Natural killer cell treated with Interleukin-12 subunit alpha and Interleukin-12 subunit beta and Interleukin-15 and Interleukin-18, amount 100 ng/mL, for 72 hours (primary cell): ENCODE data around the gene CCDC9B. TPM values are rescaled to one million over a fixed set of nuclear protein-coding genes. Genes with fewer than 3 reads are reported as not detected.

Experiments used
- ATAC-seq, 2 donors: fragments of 150-1000 bp; cut with Tn5 transposase in 1 of 2; sonication (Bioruptor Pico), chemical (Tn5 transposase) in 1 of 2; 2 replicates each; pipeline ENCODE4 v1.10.0; 2021
- DNase-seq: peaks from one replicate; pipeline ENCODE4 v3.0.0; 2022; ENCODE audit warnings: low spot score
- H3K27ac Mint-ChIP-seq, 2 donors: 1 replicate in 1 of 2; 2 replicates in 1 of 2; pipeline ENCODE4 v1.8.0; 2022; ENCODE audit warnings: mixed read lengths in 2 of 2, mild to moderate bottlenecking in 1 of 2, moderate library complexity in 1 of 2
- H3K27me3 Mint-ChIP-seq, 2 donors: 1 replicate in 1 of 2; 2 replicates in 1 of 2; pipeline ENCODE4 v1.8.0; 2022; ENCODE audit warnings: mixed read lengths in 2 of 2
- H3K36me3 Mint-ChIP-seq: one replicate; pipeline ENCODE4 v1.8.0; 2022; ENCODE audit warnings: mixed read lengths
- H3K4me1 Mint-ChIP-seq, 2 donors: 1 replicate in 1 of 2; 2 replicates in 1 of 2; pipeline ENCODE4 v1.8.0; 2022; ENCODE audit warnings: low read depth in 2 of 2, mixed read lengths in 2 of 2, mild to moderate bottlenecking in 1 of 2
- H3K4me3 Mint-ChIP-seq: one replicate; pipeline ENCODE4 v1.8.0; 2022; ENCODE audit warnings: mixed read lengths
- H3K9me3 Mint-ChIP-seq: 2 replicates; pipeline ENCODE4 v1.8.0; 2022; ENCODE audit warnings: mixed read lengths
- total RNA-seq, 2 donors: library from RNA; stranded (reverse); gene quantifications; one replicate each; pipeline ENCODE4 v1.2.3, GENCODE V29; 2022

CCDC9B gene
- total RNA-seq, 2 donors from 2014 or later, result 0.29 to 0.47 TPM

DNA sequence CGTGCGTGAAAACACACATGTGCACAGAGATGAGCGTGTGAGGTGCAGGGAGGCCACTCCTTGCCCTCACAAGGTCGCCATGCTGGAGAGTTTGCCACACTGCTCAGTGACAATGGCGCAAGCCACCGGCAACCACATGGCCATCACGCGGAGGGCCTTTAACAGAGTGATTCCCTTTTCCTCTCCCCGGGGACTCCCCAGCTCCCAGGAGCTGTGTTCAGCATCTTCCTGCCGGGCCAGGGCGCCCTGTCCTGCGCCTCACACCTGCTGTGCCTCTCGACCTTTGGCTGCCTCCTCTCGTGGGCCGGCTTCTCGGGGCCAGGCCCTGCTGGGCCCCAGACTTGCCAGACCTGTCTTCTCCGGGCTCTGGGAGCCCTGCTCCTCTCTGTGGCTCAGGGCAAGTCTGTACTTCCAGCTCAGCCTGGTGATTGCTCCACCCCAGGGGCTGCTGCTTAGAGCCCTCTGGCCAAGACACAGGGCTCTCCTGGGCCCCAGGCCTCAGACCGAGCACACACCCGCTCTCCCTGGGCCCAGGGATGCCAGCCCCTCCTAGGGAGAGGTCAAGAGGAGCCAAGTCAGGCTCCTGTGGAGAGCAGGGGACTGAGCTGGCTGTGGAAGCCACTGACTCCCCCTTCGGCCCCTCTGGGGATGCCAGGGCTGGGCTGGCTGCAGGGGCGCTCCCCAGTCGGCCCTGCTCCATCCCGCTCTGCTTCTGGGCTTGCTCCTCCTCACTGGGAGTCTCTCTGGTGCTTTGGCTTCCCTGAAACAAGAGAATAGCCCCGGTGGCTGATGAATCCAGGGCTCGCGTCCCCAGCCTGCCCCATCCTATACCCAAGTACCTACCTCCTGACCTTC, 5.6 kb downstream of the CCDC9B start:
- H3K36me3 Mint-ChIP-seq, result no peaks in the 10 kb centered on the region
- H3K9me3 Mint-ChIP-seq, result no peaks in the 10 kb centered on the region
- DNase-seq, result no peak
- no peak for ATAC-seq
- H3K4me1 Mint-ChIP-seq, result peaks cover 14% of the 10 kb centered on the region in 2 donors
- peaks cover 0 to 2% of the 10 kb centered on the region in 2 donors for H3K27me3 Mint-ChIP-seq
- no peak overlapping the region for H3K4me3 Mint-ChIP-seq
- no peak overlapping the region for H3K27ac Mint-ChIP-seq

- peak overlapping the region; percentile 40 to 77 for H3K27ac Mint-ChIP-seq
- no peaks in the 10 kb centered on the region for H3K36me3 Mint-ChIP-seq
- ATAC-seq, result peak in 1 of 2 donors; percentile 1
- H3K9me3 Mint-ChIP-seq, result no peaks in the 10 kb centered on the region
- peaks cover 0 to 2% of the 10 kb centered on the region in 2 donors for H3K27me3 Mint-ChIP-seq
- peaks cover 14% of the 10 kb centered on the region in 2 donors for H3K4me1 Mint-ChIP-seq
- peak; percentile 12 for DNase-seq
- no peak overlapping the region for H3K4me3 Mint-ChIP-seq
These were observed 6.2 kb downstream of the CCDC9B start for GRCh38 chr15:40334541-40334940.

- peak overlapping the region; percentile 12 for H3K4me3 Mint-ChIP-seq
- no peaks in the 10 kb centered on the region for H3K36me3 Mint-ChIP-seq
- DNase-seq (peak; percentile 51), ATAC-seq (peak; percentile 43 to 62)
- peak overlapping the region; percentile 40 to 77 for H3K27ac Mint-ChIP-seq
- H3K9me3 Mint-ChIP-seq, result no peaks in the 10 kb centered on the region
- H3K4me1 Mint-ChIP-seq, result peaks cover 14% of the 10 kb centered on the region in 2 donors
- peaks cover 0 to 2% of the 10 kb centered on the region in 2 donors for H3K27me3 Mint-ChIP-seq
These were observed 6.7 kb downstream of the CCDC9B start for GRCh38 chr15:40333922-40334492.

DNA sequence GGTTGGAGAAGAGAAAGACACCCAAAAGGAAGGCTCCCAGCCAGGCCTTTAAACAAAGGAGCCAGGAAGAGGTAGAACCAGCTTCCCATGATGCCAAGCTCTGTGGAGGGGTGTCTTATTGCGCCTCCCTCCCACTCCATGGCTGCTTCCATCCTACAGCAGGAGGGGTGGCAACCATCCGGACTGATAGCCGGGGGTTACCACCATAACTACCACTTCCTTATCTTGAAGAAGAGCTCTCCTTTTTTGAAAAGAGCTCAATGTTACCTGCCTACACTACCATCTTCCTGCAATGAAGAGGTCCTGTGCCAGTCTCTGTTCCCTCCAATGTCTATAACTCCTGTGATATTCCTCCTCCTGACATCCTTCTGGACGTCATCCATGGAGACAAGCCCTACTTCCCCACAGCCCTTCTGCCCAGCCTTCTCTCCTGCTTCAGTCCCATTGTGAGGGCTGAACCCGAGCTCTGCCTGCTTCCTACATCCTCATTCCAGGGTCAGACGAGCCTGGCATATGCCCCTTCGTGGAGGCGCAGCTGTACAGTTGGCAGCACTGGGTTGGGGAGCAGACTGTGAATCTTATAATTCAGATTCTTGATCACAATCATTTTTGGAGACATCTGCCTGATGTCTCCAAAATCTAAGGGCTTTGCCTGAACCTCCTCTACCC, 8.5 kb downstream of the CCDC9B start:
- Mint-ChIP-seq H3K27ac (no peak overlapping the region), H3K9me3 (no peaks in the 10 kb centered on the region), H3K27me3 (peaks cover 0 to 2% of the 10 kb centered on the region in 2 donors), H3K4me3 (no peak overlapping the region), H3K36me3 (no peaks in the 10 kb centered on the region), H3K4me1 (peaks cover 20 to 21% of the 10 kb centered on the region in 2 donors)
- no peak for ATAC-seq
- DNase-seq, result peak; percentile 31

- H3K4me1 Mint-ChIP-seq, result peaks cover 22 to 26% of the 10 kb centered on the region in 2 donors
- ATAC-seq, result no peak
- peak; percentile 8 for DNase-seq
- no peak overlapping the region for H3K27ac Mint-ChIP-seq
- H3K9me3 Mint-ChIP-seq, result no peaks in the 10 kb centered on the region
- no peaks in the 10 kb centered on the region for H3K27me3 Mint-ChIP-seq
- no peak overlapping the region for H3K4me3 Mint-ChIP-seq
- no peaks in the 10 kb centered on the region for H3K36me3 Mint-ChIP-seq
These were observed 9.1 kb downstream of the CCDC9B start for GRCh38 chr15:40331637-40332036.

GRCh38 chr15:40331026-40331425, 9.7 kb downstream of the CCDC9B start:
- H3K4me1 Mint-ChIP-seq, result peaks cover 26 to 29% of the 10 kb centered on the region in 2 donors
- H3K9me3 Mint-ChIP-seq, result no peaks in the 10 kb centered on the region
- H3K27me3 Mint-ChIP-seq, result no peaks in the 10 kb centered on the region
- no peaks in the 10 kb centered on the region for H3K36me3 Mint-ChIP-seq
- ATAC-seq (no peak), DNase-seq (no peak)
- no peak overlapping the region for H3K4me3 Mint-ChIP-seq
- H3K27ac Mint-ChIP-seq, result no peak overlapping the region

- Mint-ChIP-seq H3K4me1 (peaks cover 26 to 32% of the 10 kb centered on the region in 2 donors), H3K4me3 (no peak overlapping the region), H3K9me3 (no peaks in the 10 kb centered on the region), H3K27me3 (no peaks in the 10 kb centered on the region), H3K36me3 (no peaks in the 10 kb centered on the region), H3K27ac (no peak overlapping the region)
- ATAC-seq (no peak), DNase-seq (no peak)
These were observed 10.3 kb downstream of the CCDC9B start for GRCh38 chr15:40330368-40330836.

- H3K4me3 Mint-ChIP-seq, result no peak overlapping the region
- H3K4me1 Mint-ChIP-seq, result peaks cover 31 to 38% of the 10 kb centered on the region in 2 donors
- no peaks in the 10 kb centered on the region for H3K9me3 Mint-ChIP-seq
- no peak overlapping the region for H3K27ac Mint-ChIP-seq
- H3K27me3 Mint-ChIP-seq, result no peaks in the 10 kb centered on the region
- no peaks in the 10 kb centered on the region for H3K36me3 Mint-ChIP-seq
- DNase-seq (no peak), ATAC-seq (no peak)
These were observed 10.9 kb downstream of the CCDC9B start for GRCh38 chr15:40329804-40330203.

GRCh38 chr15:40328751-40329150, 12.0 kb downstream of the CCDC9B start:
- Mint-ChIP-seq H3K9me3 (no peaks in the 10 kb centered on the region), H3K27ac (no peak overlapping the region), H3K4me1 (peaks cover 26 to 34% of the 10 kb centered on the region in 2 donors), H3K4me3 (no peak overlapping the region), H3K27me3 (no peaks in the 10 kb centered on the region), H3K36me3 (no peaks in the 10 kb centered on the region)
- ATAC-seq (no peak), DNase-seq (no peak)

GRCh38 chr15:40328176-40328575, 12.6 kb downstream of the CCDC9B start:
- no peak overlapping the region for H3K27ac Mint-ChIP-seq
- no peaks in the 10 kb centered on the region for H3K27me3 Mint-ChIP-seq

GRCh38 chr15:40327457-40327856, 13.3 kb downstream of the CCDC9B start:
- Mint-ChIP-seq H3K4me3 (no peak overlapping the region), H3K9me3 (no peaks in the 10 kb centered on the region), H3K36me3 (no peaks in the 10 kb centered on the region), H3K4me1 (peaks cover 26 to 35% of the 10 kb centered on the region in 2 donors), H3K27ac (no peak overlapping the region), H3K27me3 (no peaks in the 10 kb centered on the region)
- ATAC-seq (no peak), DNase-seq (no peak)

More at GRCh38 chr15:40328176-40328575, 12.6 kb downstream of the CCDC9B start:
- DNase-seq (no peak), ATAC-seq (no peak)
- Mint-ChIP-seq H3K4me1 (peaks cover 24 to 34% of the 10 kb centered on the region in 2 donors), H3K9me3 (no peaks in the 10 kb centered on the region), H3K36me3 (no peaks in the 10 kb centered on the region), H3K4me3 (no peak overlapping the region)

- H3K27me3 Mint-ChIP-seq, result no peaks in the 10 kb centered on the region
- DNase-seq (no peak), ATAC-seq (no peak)
- H3K36me3 Mint-ChIP-seq, result no peaks in the 10 kb centered on the region
- H3K4me1 Mint-ChIP-seq, result peaks cover 33 to 50% of the 10 kb centered on the region in 2 donors
- H3K9me3 Mint-ChIP-seq, result no peaks in the 10 kb centered on the region
- H3K27ac Mint-ChIP-seq, result no peak overlapping the region
- peak overlapping the region; percentile 79 for H3K4me3 Mint-ChIP-seq
These were observed 15.0 kb downstream of the CCDC9B start for GRCh38 chr15:40325700-40326099.

DNA sequence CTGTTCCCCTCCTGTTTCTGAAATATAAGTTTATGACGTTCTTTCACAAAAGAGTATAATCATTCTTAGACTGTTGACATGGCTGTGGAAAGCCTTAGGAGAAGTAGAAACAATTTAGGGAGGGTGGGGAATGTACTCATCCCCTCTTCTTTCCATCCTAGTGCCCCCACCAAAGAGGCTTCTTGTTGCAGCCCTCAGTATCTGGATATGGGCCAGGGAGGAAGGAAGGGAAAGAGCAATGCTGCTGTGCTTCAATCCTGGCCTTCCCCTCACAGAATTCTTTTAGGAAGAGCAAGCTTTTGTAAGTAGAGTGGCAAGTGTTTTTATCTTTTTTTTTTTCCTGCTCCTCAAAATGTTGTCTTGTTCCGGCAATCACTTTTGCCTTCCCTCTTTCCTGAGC, 15.6 kb downstream of the CCDC9B start:
- peaks cover 35 to 50% of the 10 kb centered on the region in 2 donors for H3K4me1 Mint-ChIP-seq
- ATAC-seq, result no peak
- no peak overlapping the region for H3K27ac Mint-ChIP-seq

More for the DNA sequence above, 15.6 kb downstream of the CCDC9B start:
- peak overlapping the region; percentile 79 for H3K4me3 Mint-ChIP-seq
- no peaks in the 10 kb centered on the region for H3K36me3 Mint-ChIP-seq
- no peaks in the 10 kb centered on the region for H3K27me3 Mint-ChIP-seq
- no peaks in the 10 kb centered on the region for H3K9me3 Mint-ChIP-seq
- no peak for DNase-seq
